Endodermal cell (in vitro differentiated cells): ENCODE measurements around the gene UCN3. TPM values are rescaled to one million over a fixed set of nuclear protein-coding genes. Genes with fewer than 3 reads are reported as not detected.

Experiments
- DNase-seq: peaks from one replicate; pipeline ENCODE4 v3.0.0-alpha.2; 2017
- H3K27ac ChIP-seq: 2 replicates; pipeline ENCODE4 v1.5.1; 2013; ENCODE audit warnings: mild to moderate bottlenecking, low read depth, low read length, moderate library complexity
- H3K27me3 ChIP-seq: 2 replicates; pipeline ENCODE4 v1.6.1; 2013; ENCODE audit warnings: mild to moderate bottlenecking, low read length, moderate library complexity; ENCODE audit not compliant: insufficient read depth, control insufficient read depth, poor library complexity, severe bottlenecking
- H3K36me3 ChIP-seq: 2 replicates; pipeline ENCODE4 v1.7.0; 2013; ENCODE audit warnings: mild to moderate bottlenecking, low read length, moderate library complexity; ENCODE audit not compliant: control insufficient read depth, insufficient read depth
- H3K4me1 ChIP-seq: one replicate; pipeline ENCODE4 v1.7.0; 2013; ENCODE audit warnings: low read length; ENCODE audit not compliant: control insufficient read depth, insufficient read depth
- H3K4me3 ChIP-seq: 2 replicates; pipeline ENCODE4 v1.5.1; 2013; ENCODE audit warnings: mild to moderate bottlenecking, low read length, moderate library complexity
- H3K9ac ChIP-seq: 2 replicates; pipeline ENCODE4 v1.6.1; 2013; ENCODE audit warnings: mild to moderate bottlenecking, low read length, moderate library complexity; ENCODE audit not compliant: poor library complexity, severe bottlenecking; ENCODE audit errors: extremely low read depth
- H3K9me3 ChIP-seq: 2 replicates; pipeline ENCODE4 v1.6.1; 2013; ENCODE audit warnings: mild to moderate bottlenecking, low read length, moderate library complexity; ENCODE audit not compliant: control insufficient read depth
- H3K27ac Mint-ChIP-seq: 2 replicates; pipeline ENCODE4 v1.8.0; 2020; ENCODE audit warnings: mixed read lengths
- H3K27me3 Mint-ChIP-seq: 2 replicates; pipeline ENCODE4 v1.8.0; 2021; ENCODE audit warnings: mild to moderate bottlenecking, mixed read lengths; ENCODE audit not compliant: insufficient read depth
- H3K36me3 Mint-ChIP-seq: 2 replicates; pipeline ENCODE4 v1.8.0; 2020; ENCODE audit warnings: low read depth, mixed read lengths
- H3K4me1 Mint-ChIP-seq: 2 replicates; pipeline ENCODE4 v1.8.0; 2020; ENCODE audit warnings: mixed read lengths
- H3K4me3 Mint-ChIP-seq: 2 replicates; pipeline ENCODE4 v1.8.0; 2020; ENCODE audit warnings: mild to moderate bottlenecking, moderate library complexity, mixed read lengths
- H3K9me3 Mint-ChIP-seq: 2 replicates; pipeline ENCODE4 v1.8.0; 2020; ENCODE audit warnings: mild to moderate bottlenecking, mixed read lengths
- whole genome bisulfite sequencing, 2 experiments: methylation state at CpG; one replicate each; pipeline versions ENCODE4 v1.1.5 to v1.1.7; 2013; ENCODE audit warnings: missing lambda C conversion rate in 2 of 2, mixed read lengths in 1 of 2; ENCODE audit not compliant: insufficient coverage in 1 of 2, insufficient read length in 1 of 2; 5-methylcytosine and 5-hydroxymethylcytosine counted together
- total RNA-seq, 2 donors: library from RNA; stranded (reverse); fragmentation: NEBNext Ultra II Directional in 1 of 2; extraction: Animal tissue kit (Norgen Biotek cat#: 25700) in 1 of 2; gene quantifications; 2 replicates in 1 of 2; 3 replicates in 1 of 2; pipeline ENCODE4 v1.2.1, GENCODE V29; 2021
- TF ChIP-seq, protein P1 (sequence below): fragments of 200-600 bp; sonication (generic); conservative IDR thresholded peaks from 2 replicates; pipeline ENCODE4 v1.5.0; 2021; ENCODE audit warnings: antibody characterized with exemption, mild to moderate bottlenecking

Gene UCN3
- total RNA-seq, 2 donors from 2014 or later = not detected

DNA sequence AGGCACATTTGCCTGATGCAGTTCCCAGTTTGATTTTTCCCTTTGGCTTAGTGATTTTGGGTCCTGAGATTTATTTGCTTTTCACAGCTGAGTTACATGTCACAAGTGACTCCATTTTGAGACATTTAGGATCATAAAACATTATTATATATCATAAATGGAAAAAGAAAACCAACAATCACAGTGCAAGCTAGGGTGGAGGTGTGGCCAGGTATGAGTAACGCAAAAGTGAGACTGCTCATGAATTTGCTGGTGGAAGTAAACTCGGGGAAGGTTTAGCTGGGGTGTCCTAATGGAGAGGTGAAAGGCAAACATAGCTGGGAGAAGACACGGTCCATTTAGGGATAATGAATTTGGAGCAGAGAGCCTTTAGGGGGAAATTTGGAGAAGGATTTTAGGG lies 21.7 kb upstream of the UCN3 start:
- DNase-seq = no peak
- H3K9me3 ChIP-seq = no peaks in the 10 kb centered on the region
- H3K27me3 ChIP-seq = no peaks in the 10 kb centered on the region
- H3K27me3 Mint-ChIP-seq = no peaks in the 10 kb centered on the region
- H3K4me1 ChIP-seq = no peaks in the 10 kb centered on the region
- H3K4me1 Mint-ChIP-seq = no peaks in the 10 kb centered on the region
- no peaks in the 10 kb centered on the region for H3K36me3 Mint-ChIP-seq
- H3K4me3 Mint-ChIP-seq = no peak overlapping the region
- no peak overlapping the region for H3K4me3 ChIP-seq
- 94 to 96% methylated on average over 3 of the region's 3 CpGs for WGBS, 2 experiments
- H3K9me3 Mint-ChIP-seq = no peaks in the 10 kb centered on the region
- TF ChIP-seq, protein P1, sequence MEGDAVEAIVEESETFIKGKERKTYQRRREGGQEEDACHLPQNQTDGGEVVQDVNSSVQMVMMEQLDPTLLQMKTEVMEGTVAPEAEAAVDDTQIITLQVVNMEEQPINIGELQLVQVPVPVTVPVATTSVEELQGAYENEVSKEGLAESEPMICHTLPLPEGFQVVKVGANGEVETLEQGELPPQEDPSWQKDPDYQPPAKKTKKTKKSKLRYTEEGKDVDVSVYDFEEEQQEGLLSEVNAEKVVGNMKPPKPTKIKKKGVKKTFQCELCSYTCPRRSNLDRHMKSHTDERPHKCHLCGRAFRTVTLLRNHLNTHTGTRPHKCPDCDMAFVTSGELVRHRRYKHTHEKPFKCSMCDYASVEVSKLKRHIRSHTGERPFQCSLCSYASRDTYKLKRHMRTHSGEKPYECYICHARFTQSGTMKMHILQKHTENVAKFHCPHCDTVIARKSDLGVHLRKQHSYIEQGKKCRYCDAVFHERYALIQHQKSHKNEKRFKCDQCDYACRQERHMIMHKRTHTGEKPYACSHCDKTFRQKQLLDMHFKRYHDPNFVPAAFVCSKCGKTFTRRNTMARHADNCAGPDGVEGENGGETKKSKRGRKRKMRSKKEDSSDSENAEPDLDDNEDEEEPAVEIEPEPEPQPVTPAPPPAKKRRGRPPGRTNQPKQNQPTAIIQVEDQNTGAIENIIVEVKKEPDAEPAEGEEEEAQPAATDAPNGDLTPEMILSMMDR = no peak
- H3K36me3 ChIP-seq = no peaks in the 10 kb centered on the region
- H3K27ac Mint-ChIP-seq = no peak overlapping the region
- H3K27ac ChIP-seq = no peak overlapping the region
- H3K9ac ChIP-seq = no peak overlapping the region

DNA sequence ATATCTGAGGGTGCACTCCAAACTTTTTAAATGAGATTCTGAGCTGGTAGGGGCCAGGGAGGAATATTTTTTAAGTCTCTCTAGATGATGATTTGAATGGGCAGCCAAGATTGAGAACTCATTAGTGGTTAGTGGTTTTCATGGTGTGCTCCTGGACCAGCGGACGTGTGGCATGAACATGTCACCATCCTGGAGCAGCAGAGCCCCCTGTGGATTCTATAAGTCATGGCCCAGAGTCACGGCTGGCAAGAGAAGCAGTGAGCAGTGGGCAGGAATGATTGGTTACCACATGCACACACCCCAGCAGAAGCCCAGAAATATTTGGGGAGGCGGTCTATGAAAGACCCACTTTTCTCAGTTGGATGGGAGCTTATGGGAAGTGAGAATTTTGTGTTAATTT lies 21.2 kb upstream of the UCN3 start:
- Histone ChIP-seq H3K36me3 (no peaks in the 10 kb centered on the region), H3K9ac (no peak overlapping the region), H3K4me1 (no peaks in the 10 kb centered on the region), H3K9me3 (no peaks in the 10 kb centered on the region), H3K27me3 (no peaks in the 10 kb centered on the region), H3K27ac (no peak overlapping the region), H3K4me3 (no peak overlapping the region)
- Mint-ChIP-seq H3K27me3 (no peaks in the 10 kb centered on the region), H3K9me3 (no peaks in the 10 kb centered on the region), H3K36me3 (no peaks in the 10 kb centered on the region), H3K4me1 (no peaks in the 10 kb centered on the region), H3K27ac (no peak overlapping the region), H3K4me3 (no peak overlapping the region)
- 72 to 85% methylated on average over 2 to 4 of the region's 4 CpGs for WGBS, 2 experiments
- TF ChIP-seq, protein P1 = no peak
- DNase-seq = no peak

DNA sequence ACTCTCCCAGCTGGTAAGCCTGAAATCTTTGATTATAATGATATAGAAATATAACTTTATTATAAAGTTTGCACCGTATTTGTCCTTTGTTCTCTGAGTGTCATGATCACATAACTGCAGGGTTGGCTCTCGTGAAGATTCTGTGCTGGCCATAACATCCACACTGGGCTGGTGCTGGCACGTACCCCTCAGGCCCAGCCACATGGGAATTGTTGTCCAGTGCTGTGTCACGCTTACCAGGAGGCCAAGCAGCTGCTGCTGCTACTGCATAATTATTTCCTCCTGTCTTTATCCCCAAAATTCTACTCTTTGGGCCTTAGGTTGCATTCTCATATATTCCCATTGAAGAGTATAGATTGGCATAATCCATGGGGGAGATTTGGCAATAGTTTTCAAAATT lies 20.8 kb upstream of the UCN3 start:
- DNase-seq = no peak
- TF ChIP-seq, protein P1 = no peak
- H3K9me3 ChIP-seq = no peaks in the 10 kb centered on the region
- no peaks in the 10 kb centered on the region for H3K27me3 ChIP-seq
- Mint-ChIP-seq H3K27ac (no peak overlapping the region), H3K27me3 (no peaks in the 10 kb centered on the region), H3K9me3 (no peaks in the 10 kb centered on the region), H3K4me3 (no peak overlapping the region), H3K36me3 (no peaks in the 10 kb centered on the region), H3K4me1 (no peaks in the 10 kb centered on the region)
- no peak overlapping the region for H3K9ac ChIP-seq
- no peaks in the 10 kb centered on the region for H3K4me1 ChIP-seq
- H3K36me3 ChIP-seq = no peaks in the 10 kb centered on the region
- no peak overlapping the region for H3K4me3 ChIP-seq
- 88 to 89% methylated on average over 1 to 4 of the region's 4 CpGs for WGBS, 2 experiments
- H3K27ac ChIP-seq = no peak overlapping the region
